Stimulated activated CD4-positive, alpha-beta T cell treated with anti-CD3 and anti-CD28 coated beads, Interleukin-2, amount 100 ng/mL, for 48 hours (primary cell): ENCODE measurements around the gene UTS2B.

Source experiments
- DNase-seq, 2 donors: peaks; one replicate each; pipeline ENCODE4 v3.0.0-alpha.2; 2020

The UTS2B gene

DNA sequence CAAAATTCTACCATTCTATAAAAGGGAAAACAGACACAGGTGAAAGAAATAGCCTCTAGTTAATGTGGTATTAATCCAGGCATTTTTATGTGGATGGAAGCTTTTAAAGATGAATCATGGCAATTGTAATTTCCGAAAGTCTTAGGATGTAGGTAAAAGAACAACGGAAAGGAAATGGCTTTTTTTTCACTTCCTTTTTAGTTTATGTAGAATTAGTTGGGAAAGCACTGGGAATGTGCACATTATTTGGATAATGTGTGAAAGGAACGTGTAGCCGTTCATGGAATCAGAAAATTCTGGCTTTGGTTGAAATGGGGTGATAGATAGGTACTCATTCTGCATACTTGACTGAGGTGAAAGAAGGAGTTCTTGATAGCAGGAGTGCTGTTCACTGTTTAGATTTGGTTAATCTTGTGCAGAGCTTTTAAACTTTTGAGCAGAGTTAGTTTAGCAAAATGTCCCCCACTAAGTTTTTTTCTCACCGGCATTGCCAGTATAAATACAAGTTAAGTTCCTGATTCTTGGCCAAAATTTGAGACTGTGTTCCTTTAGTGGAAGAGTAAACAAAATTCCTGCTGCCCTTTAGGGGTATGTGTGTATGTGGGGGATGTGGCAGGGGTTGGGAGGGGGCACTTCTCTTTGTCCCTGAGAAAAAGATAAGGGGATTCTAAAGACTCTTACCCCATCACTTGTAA, 20.2 kb upstream of the UTS2B start:
- no peak for DNase-seq

DNA sequence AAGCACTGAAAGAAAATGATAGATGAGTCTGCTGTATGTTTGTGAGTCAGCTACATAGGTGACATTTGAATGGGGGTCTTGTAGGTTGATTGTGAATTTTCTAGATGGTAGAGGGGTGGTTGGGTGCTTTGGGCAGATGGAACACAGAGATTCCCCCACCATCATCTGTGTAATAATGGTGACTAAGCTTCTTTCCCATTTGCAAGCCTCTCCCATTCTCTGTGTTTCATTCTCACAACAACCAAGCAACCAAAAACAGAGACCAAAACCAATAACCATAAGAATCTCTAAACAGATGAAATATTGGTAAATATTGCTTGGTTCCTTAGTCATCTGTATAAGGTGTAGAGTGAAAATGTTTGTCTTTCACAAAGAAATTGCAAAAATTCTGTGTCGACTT, 17.8 kb upstream of the UTS2B start:
- no peak for DNase-seq

DNA sequence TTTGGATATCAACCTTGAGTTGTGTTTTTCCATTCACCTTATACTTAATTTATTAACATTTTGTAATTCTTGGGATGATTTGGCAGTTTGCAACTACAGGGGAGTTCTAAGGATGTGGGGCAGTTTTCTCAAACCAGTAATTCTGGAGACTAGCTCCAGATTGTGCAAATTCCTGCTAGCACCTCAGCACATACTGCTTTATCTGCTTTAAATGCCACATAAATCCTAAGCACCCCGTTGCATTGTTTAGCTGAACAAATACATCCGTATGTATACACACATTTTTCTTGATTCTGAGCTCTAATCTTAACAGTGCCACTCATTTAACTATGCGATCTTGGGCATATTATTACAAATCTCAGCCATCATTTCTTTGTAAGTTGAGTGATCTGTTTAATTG, 16.9 kb upstream of the UTS2B start:
- DNase-seq: no peak

DNA sequence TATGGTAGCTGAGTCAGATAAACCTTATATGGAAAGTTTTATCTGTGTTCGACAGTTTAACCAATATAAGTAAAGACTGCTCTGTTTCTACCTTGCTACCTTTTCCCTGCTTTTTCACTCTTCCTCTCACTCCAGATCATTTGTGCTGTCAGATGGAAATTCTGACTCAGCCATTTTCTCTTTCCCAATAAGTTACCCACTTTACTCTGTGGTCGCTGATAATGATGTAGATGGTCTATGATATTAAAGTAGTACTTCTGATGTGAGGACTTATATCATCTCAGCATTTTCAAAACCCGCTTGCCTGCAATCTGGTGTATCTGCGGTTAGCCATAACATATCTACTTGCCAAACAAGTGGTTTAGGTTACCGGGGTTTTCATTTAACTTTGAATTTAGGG, 15.0 kb upstream of the UTS2B start:
- DNase-seq: no peak

DNA sequence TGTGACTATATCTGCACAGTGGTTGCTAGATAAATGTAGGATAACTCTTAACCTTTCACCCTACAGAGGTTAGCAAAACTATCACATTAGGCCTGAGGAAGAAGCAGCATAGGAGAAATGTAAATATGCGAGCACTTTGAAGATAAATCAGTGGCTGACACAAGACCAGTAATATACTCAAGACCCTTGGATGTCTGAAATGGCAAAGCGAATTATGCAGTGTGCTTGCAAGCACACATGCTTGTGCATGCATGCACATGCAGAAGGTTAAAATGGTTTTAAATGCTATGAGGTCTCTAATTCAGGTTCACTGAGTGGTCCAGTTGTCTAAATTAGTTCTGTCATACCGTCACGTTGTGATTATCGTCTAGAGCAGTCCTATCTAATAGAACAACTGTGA, 13.6 kb upstream of the UTS2B start:
- no peak for DNase-seq

DNA sequence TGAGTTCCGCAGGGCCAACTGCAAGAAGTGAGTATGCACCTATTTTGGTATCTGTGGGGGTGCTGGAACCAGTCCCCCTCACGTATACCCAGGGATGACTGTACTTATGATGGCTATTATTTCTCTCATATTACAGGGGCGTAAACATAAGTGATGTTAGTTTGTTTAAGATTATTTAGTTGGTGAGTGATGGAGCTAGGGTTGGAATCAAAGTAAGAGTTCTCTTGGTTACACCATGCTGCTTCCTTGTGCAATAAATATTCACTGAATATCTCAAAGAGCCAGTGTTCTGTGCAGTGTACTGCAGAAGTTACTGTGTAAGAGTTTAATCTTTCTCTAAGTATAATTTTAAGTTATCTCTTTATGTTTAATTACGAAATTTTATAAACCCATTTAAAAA, 12.8 kb upstream of the UTS2B start:
- DNase-seq: no peak

DNA sequence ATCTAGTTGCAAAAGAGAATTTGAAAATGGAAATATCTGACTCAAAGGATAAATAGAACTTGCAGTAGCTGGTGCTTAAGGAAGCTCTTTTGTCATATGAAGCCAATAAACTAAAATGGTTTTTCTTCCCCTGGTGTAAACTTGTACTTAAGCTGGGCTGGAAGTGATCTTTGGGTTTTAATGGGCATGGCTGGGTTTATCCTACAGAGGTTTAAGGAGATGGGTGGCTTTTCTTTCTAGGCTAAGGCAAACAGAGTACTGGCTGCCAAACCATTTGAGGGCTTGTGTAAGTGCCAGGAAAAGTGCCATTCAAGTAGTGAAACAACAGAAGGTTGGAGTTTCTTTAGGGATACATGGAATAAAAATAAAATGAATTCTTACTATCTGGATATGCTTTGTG, 12.1 kb upstream of the UTS2B start:
- DNase-seq: no peak

DNA sequence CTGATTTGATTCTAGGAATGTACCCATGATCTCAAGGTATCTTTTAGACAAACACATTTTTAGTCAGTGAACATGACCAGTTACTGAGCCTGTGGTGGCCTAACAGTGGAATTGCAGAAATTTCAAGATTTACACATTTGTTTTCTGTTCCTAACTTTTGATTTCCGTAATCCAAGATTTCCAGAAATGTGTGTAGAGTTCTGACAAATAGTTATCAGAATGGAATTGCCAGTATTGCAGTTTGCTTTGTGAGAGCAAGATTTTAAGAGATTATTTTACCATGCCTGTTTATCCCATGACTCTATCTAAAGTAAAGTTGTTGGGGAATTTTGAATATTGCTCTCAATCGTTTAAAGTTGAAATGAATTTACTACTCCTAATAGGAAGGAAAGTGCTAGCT, 11.7 kb upstream of the UTS2B start:
- DNase-seq: no peak

DNA sequence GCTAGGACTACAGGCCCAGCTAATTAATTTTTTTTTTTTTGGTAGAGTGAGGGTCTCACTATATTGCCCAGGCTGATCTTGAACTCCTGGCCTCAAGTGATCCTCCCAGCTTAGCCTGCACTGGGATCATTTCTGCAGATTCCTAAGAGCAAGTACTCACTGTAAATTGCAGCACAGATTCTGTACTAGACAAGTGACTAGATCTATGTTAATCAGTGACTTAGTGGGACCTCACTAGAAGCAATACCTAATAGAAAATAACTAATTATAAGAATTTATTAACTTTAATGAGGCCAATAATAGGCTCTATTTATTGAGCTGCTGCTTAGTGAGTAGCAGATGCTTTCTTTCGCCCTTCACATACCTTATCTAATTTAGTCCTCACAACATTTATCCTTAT, 10.6 kb upstream of the UTS2B start:
- DNase-seq: no peak

DNA sequence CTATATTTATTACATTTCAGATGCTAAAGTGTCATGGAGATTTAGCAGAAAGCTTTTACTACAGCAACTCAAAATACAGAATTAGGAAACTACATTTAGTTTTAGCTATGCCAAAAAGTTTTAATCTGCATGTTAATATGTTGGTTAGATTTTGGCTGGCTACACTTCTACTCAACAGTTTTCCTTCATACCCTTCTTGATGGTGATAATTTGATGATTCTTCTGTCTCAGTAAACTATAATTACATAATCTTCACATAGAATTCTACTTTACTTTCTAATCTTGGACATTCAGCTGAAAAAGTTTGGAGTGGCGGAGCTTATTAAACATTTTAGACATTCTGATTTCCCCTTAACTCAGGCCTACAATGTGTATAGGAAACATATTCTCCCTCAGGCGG, 10.0 kb upstream of the UTS2B start:
- no peak for DNase-seq

DNA sequence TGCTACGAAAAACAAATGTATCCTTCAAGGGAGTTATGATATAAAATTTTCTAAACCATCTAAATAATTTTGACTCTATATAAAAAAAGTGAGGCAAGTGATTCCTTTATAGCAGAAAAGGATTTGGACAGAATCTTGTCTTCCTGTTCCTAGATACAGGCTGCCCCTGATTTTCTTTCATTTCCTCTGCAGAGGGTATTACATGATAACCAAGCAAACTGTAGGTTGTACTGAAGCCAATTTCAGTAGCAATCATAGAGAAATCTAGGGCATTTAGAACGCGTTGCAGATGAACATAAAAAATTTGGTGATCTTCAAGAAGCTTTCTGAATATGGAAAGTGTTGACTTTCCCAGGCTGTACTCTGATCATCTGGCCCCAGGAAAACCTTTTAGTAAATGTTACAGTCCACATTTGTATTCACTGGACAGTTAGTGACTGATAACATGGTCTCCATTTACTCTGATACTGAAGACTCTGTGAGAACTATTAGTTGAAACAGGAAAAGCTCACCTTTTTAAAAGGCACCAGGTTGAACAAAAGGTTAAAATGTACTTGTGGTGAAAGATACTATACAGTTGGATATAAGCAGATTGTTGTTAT, 9.1 kb upstream of the UTS2B start:
- no peak for DNase-seq

DNA sequence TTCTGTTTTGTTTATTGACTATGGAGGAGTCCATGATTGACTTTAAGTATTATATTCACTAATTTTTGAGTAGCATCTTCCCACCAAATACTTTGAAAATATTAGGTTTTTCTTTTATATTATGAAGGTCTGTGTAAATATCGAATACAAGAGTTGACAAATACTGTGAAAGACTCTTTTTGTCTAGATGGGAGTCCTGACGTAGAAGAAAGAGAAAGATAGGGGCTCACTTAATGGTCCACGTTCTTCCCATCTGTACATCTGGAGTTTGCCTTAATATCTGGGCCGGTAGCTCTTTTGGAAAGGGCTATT, 7.8 kb upstream of the UTS2B start:
- DNase-seq: no peak

DNA sequence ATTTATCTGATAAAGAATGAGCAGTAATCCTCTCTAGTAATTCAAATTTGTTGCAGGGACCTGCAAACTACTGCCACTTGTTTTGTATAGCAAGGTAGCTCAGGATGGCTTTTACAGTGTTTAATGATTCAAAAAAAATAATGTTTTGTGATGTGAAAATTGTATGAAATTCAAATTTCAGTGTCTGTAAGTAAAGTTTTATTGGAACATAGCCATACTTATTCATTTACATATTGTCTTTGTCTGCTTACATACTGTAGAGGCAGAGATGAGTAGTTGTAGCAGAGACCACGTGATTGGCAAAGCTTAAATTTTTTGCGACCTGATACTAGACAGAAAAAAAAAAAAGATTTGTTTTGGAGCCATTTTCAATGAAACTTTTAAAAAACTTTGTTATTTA, 6.5 kb upstream of the UTS2B start:
- DNase-seq: no peak

DNA sequence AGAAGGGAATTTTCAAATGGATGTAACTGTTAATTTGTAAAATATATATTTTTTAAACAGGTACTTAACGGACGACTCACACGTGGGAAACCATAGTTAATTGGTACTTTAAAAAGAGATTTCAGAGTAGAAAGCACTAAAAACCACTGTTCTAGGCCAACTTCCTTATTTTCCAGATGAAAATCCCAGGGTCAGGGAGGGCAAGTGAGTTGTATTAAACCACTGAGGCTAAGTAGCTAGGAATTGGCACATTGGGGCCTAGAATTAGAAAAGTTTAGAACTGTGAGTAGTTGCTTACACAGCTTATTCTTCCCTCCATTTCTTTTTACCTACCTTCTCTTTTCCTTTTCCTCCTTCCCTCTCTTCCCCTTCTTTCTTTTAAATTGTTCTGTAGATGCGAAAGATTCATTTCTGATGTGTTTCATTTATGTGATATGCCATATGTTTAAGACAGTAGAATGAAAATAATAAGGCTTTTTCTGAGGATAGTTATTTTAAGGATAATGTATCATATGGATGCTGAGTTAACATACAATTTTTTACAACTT, 4.1 kb upstream of the UTS2B start:
- no peak for DNase-seq

DNA sequence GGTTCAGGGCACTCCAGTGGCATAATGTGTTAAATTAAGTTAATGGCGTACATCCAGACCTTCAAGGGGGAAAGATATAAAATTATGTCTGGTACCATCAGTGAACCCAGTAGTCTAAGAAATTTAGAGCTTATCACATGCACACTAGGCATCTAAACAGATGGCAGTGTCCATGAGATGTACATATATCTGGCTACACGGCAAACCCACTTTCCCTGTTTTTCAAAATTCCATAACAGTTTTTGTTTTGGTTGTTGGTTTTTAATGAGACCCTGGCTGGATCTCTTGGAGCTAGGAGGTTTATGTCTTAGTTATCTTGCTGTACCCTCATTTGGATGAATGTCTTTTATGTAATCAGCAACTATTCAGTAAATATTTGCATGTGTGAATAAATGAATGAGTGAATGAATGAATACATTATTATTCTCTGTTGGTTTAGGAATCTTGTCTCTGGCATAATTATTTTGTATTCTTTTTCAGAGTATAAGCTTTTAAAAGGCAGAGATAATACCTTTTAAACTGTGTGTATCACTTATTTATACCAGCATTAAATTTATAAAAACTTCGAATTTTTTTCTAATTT, 3.1 kb upstream of the UTS2B start:
- DNase-seq: no peak

DNA sequence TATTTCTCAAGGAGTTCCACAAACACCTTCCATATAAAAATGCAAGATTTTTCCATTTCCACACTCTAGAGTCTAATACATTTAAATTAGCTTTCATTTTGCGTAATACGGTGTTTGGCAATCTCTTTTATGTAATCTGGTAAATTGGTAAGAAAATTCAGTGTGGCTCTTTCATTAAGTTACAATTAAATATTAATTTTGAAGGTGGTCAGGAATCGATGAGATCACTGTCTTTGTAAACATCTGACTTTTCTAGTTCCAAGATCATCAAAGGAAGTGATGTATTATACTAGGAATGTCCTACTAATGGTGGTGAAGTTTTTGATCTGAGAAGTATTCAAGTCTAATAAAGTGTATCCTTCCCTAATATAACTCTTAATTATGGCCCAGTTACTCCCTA, 1.1 kb upstream of the UTS2B start:
- no peak for DNase-seq

DNA sequence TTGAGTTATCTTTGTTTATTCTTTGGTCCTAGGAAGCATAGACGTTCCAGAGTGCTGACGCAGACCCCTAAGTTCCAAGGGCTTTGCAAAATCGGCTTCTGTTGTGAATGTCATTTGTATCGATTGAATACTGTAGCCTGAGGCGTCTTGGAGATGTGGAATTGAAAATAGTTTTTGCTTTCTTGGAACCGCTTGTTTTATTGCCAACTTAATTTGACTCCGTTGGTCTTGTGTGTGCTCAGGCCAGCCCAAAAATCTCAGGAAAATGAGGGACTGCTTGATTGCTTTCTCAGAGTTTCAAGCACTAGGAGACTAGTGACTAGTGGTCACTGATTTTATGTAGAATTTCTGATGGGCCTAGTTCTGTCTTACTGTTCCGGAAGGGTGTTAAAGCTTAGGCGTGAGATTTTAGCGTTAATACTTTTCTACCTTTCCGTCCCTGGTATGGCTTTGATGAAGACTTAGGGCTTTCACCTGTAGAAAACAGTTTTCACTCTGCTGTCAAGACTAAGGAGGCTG, 263 bp upstream of the UTS2B start:
- DNase-seq: no peak

DNA sequence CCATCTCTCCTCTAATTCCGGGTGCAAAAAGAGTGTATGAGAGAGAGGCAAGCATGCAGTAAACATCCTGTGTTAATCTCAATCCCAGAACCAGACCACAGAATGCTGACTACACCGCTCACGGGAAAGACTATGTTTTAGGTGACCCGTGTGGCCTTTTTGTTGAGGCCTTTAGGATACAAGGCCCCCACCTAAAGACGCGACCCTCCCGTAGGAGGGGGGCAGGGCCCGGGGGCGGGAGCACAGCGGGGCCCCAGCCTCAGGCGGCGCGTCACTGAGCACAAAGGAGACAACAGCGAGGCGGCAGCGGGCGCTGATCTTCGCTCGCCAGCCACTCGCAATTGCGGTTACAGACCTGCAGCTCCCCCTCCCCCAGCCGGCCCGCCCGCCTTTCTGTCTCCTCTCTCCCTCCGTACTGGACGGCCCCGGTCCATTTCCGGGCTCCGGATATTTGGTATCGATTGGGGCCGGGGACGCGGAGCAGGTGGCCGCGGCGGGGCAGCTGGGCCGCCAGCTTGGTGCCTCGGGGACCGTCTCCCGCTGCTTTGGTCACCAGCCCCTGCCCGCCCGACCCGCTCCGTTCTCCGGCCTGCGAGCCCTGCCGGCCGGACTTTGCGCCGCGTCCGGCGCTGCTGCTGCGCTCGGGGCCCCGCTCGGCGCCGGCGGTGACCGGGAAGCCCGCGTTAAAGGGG, 1.2 kb downstream of the UTS2B start, which contains the start of gene CCDC50:
TSS of gene CCDC50 (plus strand) at position 433 of the 692 bp plus-strand sequence. CDS start 281 bp downstream, outside the sequence.
- DNase-seq: peak; percentile 23 to 43

DNA sequence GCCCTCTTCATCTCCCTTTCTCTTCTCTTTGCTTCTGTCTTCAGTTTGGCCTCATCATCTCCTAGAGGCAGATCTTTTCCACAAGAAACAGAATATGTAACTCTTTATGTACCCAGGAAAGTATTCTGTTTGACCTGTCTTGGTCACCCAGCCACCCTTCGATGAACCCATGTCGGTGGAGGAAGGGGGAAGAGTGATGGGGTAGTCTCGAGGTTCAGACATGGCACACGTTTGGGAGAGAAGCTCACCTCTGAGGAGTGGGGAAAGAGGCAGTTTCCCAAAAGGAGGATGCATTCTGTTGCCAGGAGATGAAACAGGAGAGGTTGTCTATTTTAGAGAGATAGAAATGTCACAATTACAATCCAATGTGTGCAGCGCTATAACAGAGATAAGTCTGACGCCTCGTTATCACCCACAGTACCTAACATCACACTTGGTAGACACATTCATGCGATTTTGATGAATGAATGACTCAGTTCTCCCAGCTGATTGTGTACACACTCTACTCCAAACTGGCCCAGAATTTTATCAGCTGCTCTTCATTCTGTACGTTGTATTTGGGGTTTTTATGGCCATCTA, 1.9 kb downstream of the UTS2B start:
- no peak for DNase-seq

DNA sequence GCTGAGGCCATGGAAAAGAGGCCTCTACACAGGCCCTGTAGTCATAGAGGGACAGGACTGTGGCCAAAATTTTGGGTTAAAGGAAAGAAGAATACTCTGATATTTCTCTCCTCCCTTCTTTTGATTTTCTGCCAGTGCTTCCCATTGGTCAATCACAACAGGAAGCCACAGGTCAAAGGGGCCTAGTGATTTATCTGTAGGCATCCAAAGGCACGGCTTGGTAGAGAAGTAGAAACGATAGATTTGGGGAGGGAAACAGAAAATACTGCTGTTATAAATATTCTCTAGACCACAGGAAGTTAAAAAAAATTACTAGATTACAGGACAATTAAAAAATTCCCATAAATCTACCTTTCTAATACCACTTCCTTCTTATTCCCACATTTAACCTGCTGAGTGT, 2.8 kb downstream of the UTS2B start:
- DNase-seq: no peak

DNA sequence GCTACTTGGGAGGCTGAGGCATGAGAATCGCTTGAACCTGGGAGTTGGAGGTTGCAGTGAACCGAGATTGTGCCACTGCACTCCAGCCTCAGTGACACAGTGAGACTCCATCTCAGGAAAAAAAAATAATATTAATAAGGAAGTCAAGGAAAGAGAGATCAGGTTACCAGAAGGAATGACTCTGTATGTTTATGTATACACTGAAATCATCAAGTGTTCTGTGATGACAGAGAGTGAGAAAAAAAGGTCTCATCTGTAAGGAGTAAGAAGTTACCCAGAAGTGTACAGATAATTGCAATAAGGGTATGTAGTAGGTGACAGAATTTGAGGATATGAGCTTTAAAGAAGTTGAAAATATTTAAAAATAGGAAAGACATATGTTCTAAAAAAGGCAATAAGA, 5.4 kb downstream of the UTS2B start:
- no peak for DNase-seq

DNA sequence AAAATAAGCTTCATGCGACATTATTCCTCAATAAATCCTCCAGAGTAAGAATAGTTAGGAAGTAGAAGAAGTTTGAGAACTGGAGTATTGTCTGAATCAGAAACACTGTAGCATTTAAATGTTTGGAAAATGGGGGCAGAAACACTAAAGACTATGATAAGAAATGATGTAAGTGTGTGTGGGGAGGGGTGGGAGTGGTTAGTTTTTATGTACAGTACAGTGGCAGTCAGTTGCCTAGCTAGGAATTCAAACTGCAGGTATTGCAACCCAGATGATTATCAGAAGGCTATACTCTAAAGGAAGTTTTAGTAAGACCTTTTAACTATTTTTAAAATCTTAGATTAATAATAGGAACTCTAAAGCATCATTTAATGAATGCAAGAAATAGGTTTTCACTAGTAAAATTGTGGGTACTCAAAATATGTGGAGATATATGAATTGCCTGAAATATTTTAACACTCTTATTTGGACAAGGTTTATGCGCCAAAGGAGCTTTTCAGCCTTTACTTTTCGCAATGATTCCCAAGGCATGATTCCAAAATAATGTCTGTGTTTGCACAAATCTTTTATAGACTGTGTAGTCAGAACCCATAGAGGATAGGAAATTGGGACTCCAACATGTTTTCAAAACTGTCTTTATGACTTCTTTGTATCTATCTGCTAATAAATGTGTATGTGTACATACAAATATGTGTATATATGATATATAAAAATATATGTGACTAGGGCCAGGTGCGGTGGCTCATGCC, 9.1 kb downstream of the UTS2B start:
- no peak for DNase-seq

DNA sequence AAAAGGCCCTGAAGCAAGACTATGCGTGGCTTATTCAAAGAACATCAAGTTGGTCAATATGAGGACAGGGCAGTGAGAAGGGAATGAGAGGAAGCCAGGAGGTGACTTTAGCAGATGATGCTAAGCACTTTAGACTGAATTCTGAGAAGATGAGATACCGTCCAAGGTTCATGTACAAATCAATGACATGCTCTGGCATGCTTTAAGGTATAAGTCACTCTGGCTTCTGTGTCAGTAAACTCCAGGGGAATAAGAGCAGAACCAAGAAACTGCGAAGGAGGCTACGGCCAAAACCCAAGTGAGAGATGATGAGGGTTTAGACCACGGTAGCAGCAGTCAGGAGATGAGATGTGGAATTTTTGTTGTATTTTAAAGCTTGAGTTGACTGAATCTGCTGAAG, 10.0 kb downstream of the UTS2B start:
- no peak for DNase-seq
